HG03139 (cell line): ENCODE measurements around the gene OR10AD1.
"Not testable (repeated sequence)": the region's sequence is repeated elsewhere in the genome, so short reads cannot be mapped to it uniquely, and the experiment has no call there.

Experiments used
- ATAC-seq: cut with Tn5 transposase; IDR thresholded peaks from one replicate; pipeline ENCODE4 v1.9.1; 2021; ENCODE audit not compliant: unreplicated experiment

The OR10AD1 gene, protein sequence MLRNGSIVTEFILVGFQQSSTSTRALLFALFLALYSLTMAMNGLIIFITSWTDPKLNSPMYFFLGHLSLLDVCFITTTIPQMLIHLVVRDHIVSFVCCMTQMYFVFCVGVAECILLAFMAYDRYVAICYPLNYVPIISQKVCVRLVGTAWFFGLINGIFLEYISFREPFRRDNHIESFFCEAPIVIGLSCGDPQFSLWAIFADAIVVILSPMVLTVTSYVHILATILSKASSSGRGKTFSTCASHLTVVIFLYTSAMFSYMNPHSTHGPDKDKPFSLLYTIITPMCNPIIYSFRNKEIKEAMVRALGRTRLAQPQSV

GRCh38 chr12:48203192-48203591 lies at the start of gene OR10AD1:
OR10AD1 (minus strand) TSS chr12:48203292; CDS start chr12:48203292, 0 bp downstream.
- ATAC-seq = no peak

DNA sequence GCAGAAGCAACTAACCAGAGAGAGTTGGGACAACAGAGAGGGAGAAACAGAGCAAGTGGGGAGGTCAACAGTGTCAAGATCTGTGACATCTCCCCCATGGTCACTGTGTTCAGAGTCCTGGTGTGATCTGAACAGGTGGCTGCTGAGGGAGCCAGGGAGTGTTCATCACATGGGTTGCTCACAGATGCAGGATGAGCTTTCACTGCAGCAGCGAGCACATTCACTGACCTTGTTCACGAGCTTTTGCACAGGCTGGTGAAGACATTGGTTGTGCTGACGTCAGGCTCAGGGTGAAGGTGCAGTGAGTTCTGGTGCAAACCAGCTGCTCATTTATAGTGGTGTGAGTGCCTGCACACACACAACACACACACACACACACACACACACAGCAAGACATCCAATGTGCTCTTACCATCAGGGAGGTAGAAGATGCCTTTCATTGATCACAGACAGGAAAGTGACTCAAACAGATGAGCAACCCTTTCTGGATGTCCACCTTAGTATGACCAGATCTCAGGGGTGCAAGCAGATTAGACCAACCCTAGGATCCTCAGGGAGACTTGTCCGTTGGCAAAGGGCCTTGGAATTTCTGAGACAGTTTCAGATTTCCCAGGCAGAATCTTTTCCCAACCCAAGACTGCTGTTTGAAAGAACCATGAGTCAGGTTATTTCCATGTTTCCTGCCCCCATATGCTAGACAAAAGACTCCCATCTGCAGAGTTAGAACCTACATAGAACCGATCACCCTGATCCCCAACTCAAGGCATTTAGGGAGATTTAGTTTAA lies 44.3 kb upstream of the OR10AD1 start:
- ATAC-seq = no peak

- ATAC-seq = no peak
These were observed 34.1 kb upstream of the OR10AD1 start for GRCh38 chr12:48237162-48237561.

GRCh38 chr12:48235796-48236333 lies 32.8 kb upstream of the OR10AD1 start:
- ATAC-seq = no peak

- not testable (repeated sequence) for ATAC-seq
These were observed 28.3 kb upstream of the OR10AD1 start for GRCh38 chr12:48231169-48231958.

GRCh38 chr12:48224533-48224932 lies 21.4 kb upstream of the OR10AD1 start:
- not testable (repeated sequence) for ATAC-seq

DNA sequence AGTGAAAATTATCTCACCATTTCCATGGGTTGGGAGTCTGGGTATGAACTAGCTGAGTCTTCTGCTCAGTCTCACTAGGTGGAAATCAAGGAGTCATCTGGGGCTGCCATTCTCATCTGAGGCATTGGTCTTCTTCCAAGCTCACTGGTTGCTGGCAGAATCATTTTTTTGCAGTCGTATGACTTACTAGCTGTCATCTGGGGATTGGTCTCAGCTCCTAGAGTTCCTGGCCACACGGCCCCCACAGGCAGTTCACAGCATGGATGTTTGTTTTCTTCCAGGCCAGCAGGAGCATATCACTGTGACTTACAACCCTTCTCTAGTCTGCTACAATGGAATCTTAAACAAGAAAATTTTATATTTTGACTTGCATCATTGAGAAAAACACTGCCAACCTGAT lies 18.6 kb upstream of the OR10AD1 start:
- ATAC-seq = no peak

- ATAC-seq = no peak
These were observed 17.6 kb upstream of the OR10AD1 start for GRCh38 chr12:48220701-48221100.

DNA sequence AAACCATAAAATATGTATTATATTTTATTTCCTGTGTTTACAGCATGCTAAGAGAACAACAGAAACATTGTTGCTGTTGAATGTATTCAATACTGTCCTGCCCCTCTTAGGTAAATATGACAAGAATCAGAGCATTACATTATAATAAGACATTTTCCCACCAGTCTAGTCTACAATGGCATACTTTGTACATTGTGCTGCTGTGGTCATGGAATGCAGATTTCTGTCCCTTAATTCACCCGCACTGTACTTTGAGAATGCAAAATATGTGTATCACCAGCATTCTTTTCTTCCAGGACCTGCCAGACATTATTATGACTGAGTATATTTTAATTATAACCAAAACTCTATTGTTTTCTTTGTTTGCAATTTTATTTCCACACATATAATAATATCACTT lies 16.5 kb upstream of the OR10AD1 start:
- ATAC-seq = no peak

GRCh38 chr12:48216785-48217184 lies 13.7 kb upstream of the OR10AD1 start:
- ATAC-seq = no peak

GRCh38 chr12:48209495-48209894 lies 6.4 kb upstream of the OR10AD1 start:
- not testable (repeated sequence) for ATAC-seq

DNA sequence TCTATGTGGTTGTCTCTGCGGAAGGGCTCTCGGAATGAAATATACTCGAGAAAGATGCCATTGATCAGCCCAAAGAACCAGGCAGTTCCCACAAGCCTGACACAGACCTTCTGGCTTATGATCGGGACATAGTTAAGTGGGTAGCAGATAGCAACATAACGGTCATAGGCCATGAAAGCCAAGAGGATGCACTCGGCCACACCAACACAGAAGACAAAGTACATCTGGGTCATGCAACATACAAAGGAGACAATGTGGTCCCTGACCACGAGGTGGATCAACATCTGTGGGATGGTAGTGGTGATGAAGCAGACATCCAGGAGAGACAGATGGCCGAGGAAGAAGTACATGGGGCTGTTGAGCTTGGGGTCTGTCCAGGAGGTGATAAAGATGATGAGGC lies 326 bp downstream of the OR10AD1 start:
- ATAC-seq = no peak

DNA sequence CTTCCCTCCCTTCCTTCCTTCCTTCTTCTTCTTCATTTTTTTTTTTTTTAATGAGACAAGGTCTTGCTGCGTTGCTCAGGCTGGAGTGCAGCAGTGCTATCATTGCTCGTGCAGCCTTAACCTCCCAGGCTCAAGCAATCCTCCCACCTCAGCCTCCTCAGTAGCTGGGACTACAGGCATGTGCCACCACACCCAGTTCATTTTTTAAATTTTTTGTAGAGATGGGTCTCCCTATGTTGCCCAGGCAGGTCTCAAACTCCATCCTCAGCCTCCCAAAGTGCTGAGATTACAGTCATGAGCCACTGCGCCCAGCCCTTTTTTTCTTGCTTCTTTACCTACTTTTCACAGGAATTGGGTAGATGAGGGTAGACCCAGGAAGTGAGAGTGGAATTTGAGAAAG lies 1.6 kb downstream of the OR10AD1 start:
- no peak for ATAC-seq

DNA sequence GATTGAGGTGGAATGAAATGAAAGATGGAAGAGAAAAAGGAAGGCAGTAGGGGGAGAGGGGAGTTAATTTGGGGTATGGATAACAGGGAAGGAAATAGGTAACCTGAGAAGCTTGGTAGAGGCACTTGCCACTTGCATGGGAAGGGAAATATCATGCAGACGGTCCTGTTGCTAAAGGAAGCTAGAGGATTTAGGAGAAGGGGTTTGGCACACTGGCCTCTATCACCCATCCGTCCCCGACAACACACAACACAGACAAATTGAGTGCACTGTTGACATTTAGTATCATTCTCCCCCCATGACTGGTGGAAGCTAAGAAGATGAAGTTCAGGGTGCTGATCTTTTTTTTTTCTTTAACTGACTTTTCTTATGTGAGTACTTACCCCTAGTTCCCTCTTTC lies 2.0 kb downstream of the OR10AD1 start:
- no peak for ATAC-seq

DNA sequence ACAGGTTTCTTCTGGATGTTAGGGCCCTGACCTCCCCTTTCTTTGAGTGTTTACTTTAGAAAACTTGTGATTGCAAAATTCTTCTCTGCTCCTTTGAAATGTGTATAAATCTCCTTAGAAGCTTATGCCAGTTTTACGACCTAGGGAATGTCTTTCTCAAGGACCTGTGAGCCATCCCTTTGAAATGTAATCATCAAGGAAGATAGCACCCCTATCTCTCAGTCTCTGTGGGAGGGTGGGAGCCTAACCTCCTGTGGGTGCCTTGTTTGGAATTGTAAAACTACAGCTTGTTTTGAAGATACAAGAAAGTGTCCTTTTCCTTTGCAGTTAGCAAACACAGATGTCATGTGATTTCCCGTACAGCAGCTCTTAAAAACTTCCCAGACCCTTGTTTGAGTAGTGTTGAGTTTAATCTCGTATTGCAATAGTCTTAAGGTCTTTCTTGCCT lies 3.3 kb downstream of the OR10AD1 start:
- ATAC-seq = no peak

- ATAC-seq = no peak
These were observed 4.1 kb downstream of the OR10AD1 start for GRCh38 chr12:48198985-48199384.

- ATAC-seq = no peak
These were observed 4.5 kb downstream of the OR10AD1 start for GRCh38 chr12:48198672-48198971.

DNA sequence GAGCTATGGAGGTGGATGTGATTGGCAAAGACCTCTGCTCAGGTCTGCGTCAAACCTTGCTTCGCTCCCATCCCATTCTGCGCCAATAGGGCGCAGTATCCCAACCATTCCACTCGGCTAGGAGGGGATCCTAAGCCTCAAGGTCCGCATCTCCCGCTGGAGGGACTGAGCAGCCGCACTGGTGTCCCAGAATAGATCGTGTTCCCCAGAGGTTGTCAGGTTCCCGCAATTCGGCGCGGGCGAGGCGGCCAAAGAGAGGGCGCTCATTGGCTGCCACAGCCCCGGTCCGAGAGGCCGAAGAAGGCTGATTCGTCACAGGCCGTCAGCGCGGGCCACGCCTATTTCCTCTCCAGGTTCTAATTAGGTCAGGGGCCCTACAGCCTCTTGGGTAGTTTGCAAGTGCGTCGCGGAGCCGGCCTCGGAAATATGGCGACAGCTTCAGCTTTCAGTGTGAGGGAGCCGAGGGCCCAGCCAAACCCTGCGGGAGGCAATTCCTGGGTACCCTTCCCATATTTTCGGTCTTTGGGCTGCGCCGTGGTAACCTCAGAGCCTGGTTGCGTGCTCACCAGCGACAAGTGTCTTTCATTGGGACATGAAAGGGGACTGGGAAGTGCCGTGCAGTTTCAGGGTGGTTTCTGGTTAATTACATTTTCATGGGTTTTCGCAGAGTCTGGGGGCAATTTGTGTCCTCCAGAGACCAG lies 5.0 kb downstream of the OR10AD1 start:
- peak; percentile 99 for ATAC-seq

DNA sequence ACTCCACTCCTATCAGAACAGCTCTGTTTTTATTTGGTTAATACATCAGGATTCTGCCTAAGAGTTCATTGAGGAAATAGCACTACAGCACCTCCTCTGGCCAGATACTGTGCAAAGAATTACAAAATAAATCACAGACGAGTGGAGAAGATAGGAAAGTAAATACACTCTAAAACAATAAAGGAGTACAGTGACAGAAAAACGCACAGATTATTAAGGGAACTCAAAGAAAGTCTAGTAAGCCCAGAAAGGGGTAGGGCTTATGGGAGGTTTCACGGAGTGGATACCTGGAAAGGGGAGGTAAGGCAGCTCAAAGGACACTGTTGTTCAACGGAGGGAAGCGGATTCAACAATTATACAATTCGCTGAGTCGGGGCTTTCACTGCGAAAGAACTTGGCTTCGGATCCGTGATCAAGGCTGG lies 5.5 kb downstream of the OR10AD1 start:
- no peak for ATAC-seq

GRCh38 chr12:48194799-48195201 lies 8.3 kb downstream of the OR10AD1 start:
- ATAC-seq = no peak

GRCh38 chr12:48193623-48194022 lies 9.5 kb downstream of the OR10AD1 start:
- no peak for ATAC-seq
